Activated effector memory CD4-positive, alpha-beta T cell treated with anti-CD3 and anti-CD28 coated beads, Interleukin-2, amount 50 U/mL, for 16 hours (primary cell): ENCODE measurements around the gene INSM2.

Experiments used
- DNase-seq: peaks from one replicate; pipeline ENCODE4 v3.0.0-alpha.2; 2020

Gene INSM2

GRCh38 chr14:35551081-35551480, 17.1 kb downstream of the INSM2 start:
- DNase-seq = no peak

GRCh38 chr14:35553808-35554207, 19.8 kb downstream of the INSM2 start:
- no peak for DNase-seq

GRCh38 chr14:35556548-35556947, 22.6 kb downstream of the INSM2 start:
- no peak for DNase-seq

GRCh38 chr14:35557221-35557747, 23.3 kb downstream of the INSM2 start:
- no peak for DNase-seq

GRCh38 chr14:35558680-35559079, 24.7 kb downstream of the INSM2 start:
- no peak for DNase-seq

- DNase-seq = no peak
Observed at GRCh38 chr14:35565871-35566464, 32.0 kb downstream of the INSM2 start.

GRCh38 chr14:35571598-35571997, 37.6 kb downstream of the INSM2 start:
- no peak for DNase-seq

GRCh38 chr14:35573911-35574310, 39.9 kb downstream of the INSM2 start:
- no peak for DNase-seq

GRCh38 chr14:35576260-35576659, 42.3 kb downstream of the INSM2 start:
- no peak for DNase-seq

- DNase-seq = no peak
Observed at GRCh38 chr14:35576856-35577255, 42.9 kb downstream of the INSM2 start.

- DNase-seq = no peak
Observed at GRCh38 chr14:35578135-35578534, 44.2 kb downstream of the INSM2 start.

GRCh38 chr14:35578639-35579038, 44.7 kb downstream of the INSM2 start:
- DNase-seq = no peak
